Thyroid gland (tissue), 4 donors: ENCODE data around the gene F8. TPM values are rescaled to one million over a fixed set of nuclear protein-coding genes. Genes with fewer than 3 reads are reported as not detected.
A peak's percentile ranks its signal among the peaks of the same experiment; 100 is the strongest.
"Not testable (repeated sequence)": the region's sequence is repeated elsewhere in the genome, so short reads cannot be mapped to it uniquely, and the experiment has no call there.

Experiments used
- DNase-seq, 2 donors: peaks; one replicate each; pipeline ENCODE4 v3.0.0-alpha.2; 2019
- H3K27ac ChIP-seq, 3 donors: fragments of 200-600 bp; sonication (generic); 1 replicate in 2 of 3; 2 replicates in 1 of 3; pipeline ENCODE4 v1.5.1; 2016 to 2019; ENCODE audit warnings: mild to moderate bottlenecking in 1 of 3, moderate library complexity in 1 of 3
- H3K27me3 ChIP-seq: fragments of 200-600 bp; sonication (generic); one replicate; pipeline ENCODE4 v1.5.1; 2019
- H3K36me3 ChIP-seq, 2 donors: fragments of 200-600 bp; sonication (generic); one replicate each; pipeline ENCODE4 v1.5.1; 2016 to 2019
- H3K4me1 ChIP-seq, 2 donors: fragments of 200-600 bp; sonication (generic); one replicate each; pipeline ENCODE4 v1.5.1; 2017 to 2019
- H3K4me3 ChIP-seq, 3 donors: fragments of 200-600 bp; sonication (generic); replicated peaks in 1 of 3; 1 replicate in 2 of 3; 2 replicates in 1 of 3; pipeline ENCODE4 v1.5.1; 2016; ENCODE audit warnings: mild to moderate bottlenecking in 1 of 3
- H3K9me3 ChIP-seq: fragments of 200-600 bp; sonication (generic); one replicate; pipeline ENCODE4 v1.5.1; 2017
- CTCF ChIP-seq, 6 experiments: fragments of 200-600 bp in 3 of 6; fragments of 450-650 bp in 3 of 6; sonication (generic) in 3 of 6; IDR thresholded peaks; one replicate each; pipeline ENCODE4 v1.5.1; 2016 to 2019; ENCODE audit warnings: antibody characterized with exemption in 6 of 6, mild to moderate bottlenecking in 2 of 6, inconsistent platforms in 1 of 6, moderate library complexity in 1 of 6
- POLR2A ChIP-seq, 2 donors: fragments of 450-650 bp; IDR thresholded peaks; one replicate each; pipeline ENCODE4 v1.6.1; 2017; ENCODE audit warnings: antibody characterized with exemption in 2 of 2, mild to moderate bottlenecking in 2 of 2, moderate library complexity in 1 of 2
- WGBS, 2 donors: methylation state at CpG; one replicate each; pipeline ENCODE4 v1.1.5; 2017; 5-methylcytosine and 5-hydroxymethylcytosine counted together
- intact Hi-C: fragments of 100-400 bp; cut with DNase I; formaldehyde crosslinking; loops from one replicate; pipeline ENCODE4 v1.15.1; 2023
- total RNA-seq, 4 donors: library from RNA; depleted of rRNA; stranded (reverse); fragments of >200 nt; gene quantifications; one replicate each; pipeline ENCODE4 v1.2.3, GENCODE V29; 2016

F8 gene
- total RNA-seq, 4 donors from 2014 or later: 17.3 to 43.1 (median 29.3) TPM

- no peak overlapping the region for H3K4me3 ChIP-seq
- TF ChIP-seq CTCF (IDR thresholded peaks at IDR 0.05) (no peak), POLR2A (IDR thresholded peaks at IDR 0.05) (no peak)
- 79% methylated on average over 3 of the region's 3 CpGs; no CpG with 5 or more reads in 1 of the 2 donors for WGBS, 2 donors
- DNase-seq: no peak
- no peaks in the 10 kb centered on the region for H3K36me3 ChIP-seq
- no peaks in the 10 kb centered on the region for H3K4me1 ChIP-seq
- H3K9me3 ChIP-seq: peaks cover 3% of the 10 kb centered on the region
- H3K27ac ChIP-seq: no peak overlapping the region
- H3K27me3 ChIP-seq: no peaks in the 10 kb centered on the region
- intact Hi-C loops: no loop called here
Observed at GRCh38 chrX:154908821-154909220, 113.7 kb downstream of the F8 start.

- no peaks in the 10 kb centered on the region for H3K36me3 ChIP-seq
- no peaks in the 10 kb centered on the region for H3K27me3 ChIP-seq
- no peaks in the 10 kb centered on the region for H3K9me3 ChIP-seq
- H3K4me3 ChIP-seq: no peak overlapping the region
- no peak for DNase-seq
- intact Hi-C loops: no loop called here
- TF ChIP-seq CTCF (IDR thresholded peaks at IDR 0.05) (no peak), POLR2A (IDR thresholded peaks at IDR 0.05) (no peak)
- H3K4me1 ChIP-seq: no peaks in the 10 kb centered on the region
- H3K27ac ChIP-seq: no peak overlapping the region
- 94 to 100% methylated on average over 1 of the region's 1 CpG for WGBS, 2 donors
Observed at GRCh38 chrX:154902408-154902807, 120.1 kb downstream of the F8 start.

- intact Hi-C loops: no loop called here
- 86 to 88% methylated on average over 8 of the region's 8 CpGs for WGBS, 2 donors
- DNase-seq: no peak
Observed at GRCh38 chrX:154900323-154900722, 122.2 kb downstream of the F8 start.

GRCh38 chrX:154892296-154892695 lies 130.2 kb downstream of the F8 start:
- H3K4me3 ChIP-seq: no peak overlapping the region
- TF ChIP-seq POLR2A (IDR thresholded peaks at IDR 0.05): no peak
- no peak for TF ChIP-seq CTCF (IDR thresholded peaks at IDR 0.05)
- no peaks in the 10 kb centered on the region for H3K4me1 ChIP-seq
- no peak overlapping the region for H3K27ac ChIP-seq
- WGBS, 2 donors: 85 to 100% methylated on average over 1 of the region's 1 CpG
- H3K27me3 ChIP-seq: no peaks in the 10 kb centered on the region
- no peak for DNase-seq
- no peaks in the 10 kb centered on the region for H3K9me3 ChIP-seq
- H3K36me3 ChIP-seq: no peaks in the 10 kb centered on the region
- intact Hi-C loops: no loop called here

More at GRCh38 chrX:154900323-154900722, 122.2 kb downstream of the F8 start:
- H3K4me1 ChIP-seq: no peaks in the 10 kb centered on the region
- H3K4me3 ChIP-seq: no peak overlapping the region
- H3K27me3 ChIP-seq: no peaks in the 10 kb centered on the region
- no peak for TF ChIP-seq CTCF (IDR thresholded peaks at IDR 0.05)
- no peak for TF ChIP-seq POLR2A (IDR thresholded peaks at IDR 0.05)
- H3K9me3 ChIP-seq: no peaks in the 10 kb centered on the region
- H3K36me3 ChIP-seq: no peaks in the 10 kb centered on the region
- no peak overlapping the region for H3K27ac ChIP-seq

- 87 to 89% methylated on average over 1 of the region's 1 CpG for WGBS, 2 donors
- intact Hi-C loops: no loop called here
- TF ChIP-seq POLR2A (IDR thresholded peaks at IDR 0.05) (no peak), CTCF (IDR thresholded peaks at IDR 0.05) (no peak)
Observed at GRCh38 chrX:154890990-154891639, 131.4 kb downstream of the F8 start.

GRCh38 chrX:154886789-154887221 lies 135.7 kb downstream of the F8 start:
- H3K27ac ChIP-seq, DNase-seq, H3K9me3 ChIP-seq, H3K4me1 ChIP-seq, H3K4me3 ChIP-seq, intact Hi-C loops, H3K27me3 ChIP-seq, H3K36me3 ChIP-seq: not testable (repeated sequence)
- no CpG with 5 or more reads among the region's 62 CpGs for WGBS, 2 donors

More at GRCh38 chrX:154890990-154891639, 131.4 kb downstream of the F8 start:
- H3K4me1 ChIP-seq: no peaks in the 10 kb centered on the region
- no peak overlapping the region for H3K27ac ChIP-seq
- H3K36me3 ChIP-seq: no peaks in the 10 kb centered on the region
- DNase-seq: no peak
- no peaks in the 10 kb centered on the region for H3K27me3 ChIP-seq
- H3K4me3 ChIP-seq: no peak overlapping the region
- no peaks in the 10 kb centered on the region for H3K9me3 ChIP-seq

GRCh38 chrX:154886069-154886788 lies 136.3 kb downstream of the F8 start, which contains the start of gene F8A1:
Gene F8A1 (plus strand): TSS chrX:154886355. CDS start chrX:154886375, 20 bp downstream.
- H3K27me3 ChIP-seq, H3K4me3 ChIP-seq, intact Hi-C loops, H3K4me1 ChIP-seq, H3K36me3 ChIP-seq, H3K27ac ChIP-seq, H3K9me3 ChIP-seq: not testable (repeated sequence)
- WGBS, 2 donors: no CpG with 5 or more reads among the region's 91 CpGs
- DNase-seq: peak in 1 of 2 donors; percentile 42
